ENCODE measurements around the gene ERGIC2.
"Not testable (repeated sequence)": the region's sequence is repeated elsewhere in the genome, so short reads cannot be mapped to it uniquely, and the experiment has no call there.

The ERGIC2 gene

DNA sequence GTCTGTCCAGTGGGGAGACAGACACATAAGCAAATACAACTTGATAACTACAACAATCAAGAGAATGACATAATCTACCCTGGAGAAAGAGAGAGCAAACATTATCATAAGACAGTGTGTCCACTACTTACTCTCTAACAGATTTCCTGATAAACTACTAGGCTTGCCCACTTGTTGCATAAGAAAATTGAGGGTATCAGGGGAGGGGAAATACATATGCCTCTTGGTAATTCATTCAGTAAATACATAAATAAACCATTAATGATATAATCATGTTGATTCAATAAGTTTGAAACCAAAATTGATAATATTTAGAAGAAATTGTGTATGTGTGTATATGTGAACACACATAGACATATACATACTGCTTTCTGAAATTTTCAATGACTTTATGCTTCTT lies 76.6 kb downstream of the ERGIC2 start:
- no peak overlapping the region for H3K9ac ChIP-seq (ENCODE audit: insufficient read length)
- no peak overlapping the region for H3K4me3 ChIP-seq
- DNase-seq (ENCODE audit: low read depth, low spot score) = no peak
- H3K27ac ChIP-seq = no peak overlapping the region
- TF ChIP-seq EZH2 (IDR thresholded peaks at IDR 0.05) = no peak
- no peak for TF ChIP-seq FOXP2 (optimal IDR thresholded peaks at IDR 0.05; ENCODE audit: control extremely low read depth, extremely low read length, insufficient read depth)
- no peaks in the 10 kb centered on the region for H3K9me3 ChIP-seq (ENCODE audit: low read depth, low read length)
- H3K36me3 ChIP-seq (ENCODE audit: insufficient read depth, low read length) = no peaks in the 10 kb centered on the region

DNA sequence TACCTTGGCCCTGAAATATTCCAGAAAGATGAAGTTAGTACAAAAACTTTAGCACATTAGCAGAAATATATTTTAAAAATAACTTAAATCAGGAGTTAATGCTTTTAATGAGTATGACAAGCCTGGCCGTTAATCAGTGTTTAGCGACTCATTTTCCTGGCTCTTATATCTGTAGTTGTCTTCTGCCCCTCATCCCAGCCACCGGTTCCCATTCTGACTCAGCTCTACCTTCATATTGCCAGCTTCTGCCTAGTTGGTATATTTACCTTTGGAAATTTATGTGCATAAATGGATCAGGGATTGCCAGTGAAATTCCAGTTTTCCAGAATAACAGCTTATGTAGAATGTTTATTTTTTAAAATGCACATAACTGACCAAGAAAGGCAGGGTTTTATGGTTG lies 79.9 kb downstream of the ERGIC2 start:
- no peak for DNase-seq (ENCODE audit: low read depth, low spot score)
- Histone ChIP-seq H3K27ac (no peak overlapping the region), H3K36me3 (ENCODE audit: insufficient read depth, low read length) (no peaks in the 10 kb centered on the region), H3K9ac (ENCODE audit: insufficient read length) (no peak overlapping the region), H3K4me3 (no peak overlapping the region), H3K9me3 (ENCODE audit: low read depth, low read length) (no peaks in the 10 kb centered on the region)
- TF ChIP-seq EZH2 (IDR thresholded peaks at IDR 0.05) = no peak
- no peak for TF ChIP-seq POLR2AphosphoS5 (IDR thresholded peaks at IDR 0.05; ENCODE audit: borderline replicate concordance, low read depth, low read length)
- no peak for TF ChIP-seq FOXP2 (optimal IDR thresholded peaks at IDR 0.05; ENCODE audit: control extremely low read depth, extremely low read length, insufficient read depth)

DNA sequence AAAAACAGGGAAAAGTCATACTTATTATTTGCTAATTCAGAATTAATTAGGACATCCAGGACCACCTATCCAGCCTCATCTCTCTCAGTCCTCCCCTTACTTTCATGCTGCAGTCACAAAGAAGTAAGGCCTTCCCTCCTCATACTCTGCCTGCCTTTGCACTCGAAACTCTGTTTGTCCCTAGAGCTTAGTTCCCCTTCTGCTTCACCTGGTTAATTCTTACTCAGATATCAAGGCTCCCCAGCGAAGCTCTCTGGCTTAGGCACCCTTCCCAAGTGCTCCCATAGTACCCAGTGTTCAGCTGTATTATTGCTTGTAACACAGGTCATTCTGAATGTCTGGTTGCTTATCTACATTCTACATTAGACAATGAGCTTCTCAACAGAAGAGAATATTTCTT lies 81.3 kb downstream of the ERGIC2 start:
- no peak overlapping the region for H3K27ac ChIP-seq
- no peaks in the 10 kb centered on the region for H3K36me3 ChIP-seq (ENCODE audit: insufficient read depth, low read length)
- no peak for TF ChIP-seq POLR2AphosphoS5 (IDR thresholded peaks at IDR 0.05; ENCODE audit: borderline replicate concordance, low read depth, low read length)
- no peak for TF ChIP-seq EZH2 (IDR thresholded peaks at IDR 0.05)
- no peak for TF ChIP-seq FOXP2 (optimal IDR thresholded peaks at IDR 0.05; ENCODE audit: control extremely low read depth, extremely low read length, insufficient read depth)
- no peaks in the 10 kb centered on the region for H3K9me3 ChIP-seq (ENCODE audit: low read depth, low read length)
- no peak overlapping the region for H3K4me3 ChIP-seq
- no peak overlapping the region for H3K9ac ChIP-seq (ENCODE audit: insufficient read length)
- DNase-seq (ENCODE audit: low read depth, low spot score) = no peak

DNA sequence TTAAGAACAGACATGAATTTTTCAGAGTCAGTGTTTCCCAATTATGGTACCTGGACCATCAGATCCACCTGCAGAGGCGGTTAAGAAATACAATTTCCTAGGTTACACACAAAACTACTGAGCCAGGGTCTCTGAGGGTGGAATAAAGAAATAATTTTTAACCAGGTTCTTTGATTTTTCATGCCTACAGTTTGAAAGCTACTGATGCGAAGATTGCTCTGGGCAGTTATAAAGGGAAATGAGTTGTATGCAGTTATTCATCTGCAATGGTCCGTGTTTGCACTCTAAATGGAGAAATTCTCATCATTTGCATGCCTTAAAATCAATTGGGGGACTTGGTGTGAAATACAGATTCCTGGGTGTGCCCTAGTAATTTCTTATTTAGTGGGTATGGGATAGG lies 89.7 kb downstream of the ERGIC2 start:
- no peak overlapping the region for H3K9ac ChIP-seq (ENCODE audit: insufficient read length)
- H3K9me3 ChIP-seq (ENCODE audit: low read depth, low read length) = no peaks in the 10 kb centered on the region
- TF ChIP-seq FOXP2 (optimal IDR thresholded peaks at IDR 0.05; ENCODE audit: control extremely low read depth, extremely low read length, insufficient read depth) (no peak), EZH2 (IDR thresholded peaks at IDR 0.05) (no peak), POLR2AphosphoS5 (IDR thresholded peaks at IDR 0.05; ENCODE audit: borderline replicate concordance, low read depth, low read length) (no peak)
- no peak overlapping the region for H3K4me3 ChIP-seq
- H3K27ac ChIP-seq = no peak overlapping the region
- no peak for DNase-seq (ENCODE audit: low read depth, low spot score)
- no peaks in the 10 kb centered on the region for H3K36me3 ChIP-seq (ENCODE audit: insufficient read depth, low read length)

DNA sequence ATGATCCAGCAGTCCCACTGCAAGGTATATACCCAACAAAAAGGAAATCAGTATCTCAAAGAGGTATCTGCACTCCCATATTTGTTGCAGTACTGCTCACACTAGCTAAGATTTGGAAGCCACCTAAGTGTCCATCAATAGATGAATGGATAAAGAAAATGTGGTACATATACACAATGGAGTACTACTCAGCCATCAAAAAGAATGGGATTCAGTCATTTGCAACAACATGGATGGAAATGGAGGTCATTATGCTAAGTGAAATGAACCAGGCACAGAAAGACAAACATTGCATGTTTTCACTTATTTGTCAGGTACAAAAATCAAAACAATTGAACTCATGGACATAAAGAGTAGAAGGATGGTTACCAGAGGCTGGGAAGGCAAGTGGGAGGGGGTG lies 90.5 kb downstream of the ERGIC2 start:
- not testable (repeated sequence) for DNase-seq (ENCODE audit: low read depth, low spot score); H3K9ac ChIP-seq (ENCODE audit: insufficient read length); H3K9me3 ChIP-seq (ENCODE audit: low read depth, low read length); H3K36me3 ChIP-seq (ENCODE audit: insufficient read depth, low read length); H3K4me3 ChIP-seq; H3K27ac ChIP-seq

DNA sequence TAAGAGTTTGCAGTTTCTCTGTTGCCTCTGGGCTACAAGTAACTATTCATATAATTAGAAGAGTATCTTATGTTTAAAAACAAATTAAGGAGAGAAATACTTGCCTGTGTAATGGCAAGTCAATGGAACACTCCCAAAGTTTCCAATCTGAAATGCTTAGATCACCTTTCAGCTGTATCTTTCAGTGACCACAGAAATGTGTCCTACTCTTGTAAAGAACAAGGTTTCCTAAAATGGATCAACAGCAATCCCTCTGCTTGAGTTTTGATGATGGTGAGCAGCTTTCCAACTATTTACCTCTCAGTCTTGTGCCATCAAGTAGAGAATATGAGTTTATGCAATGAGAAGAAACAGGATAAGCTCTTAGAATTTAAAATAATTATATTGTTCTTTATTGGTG lies 92.9 kb downstream of the ERGIC2 start:
- DNase-seq (ENCODE audit: low read depth, low spot score) = no peak
- Histone ChIP-seq H3K27ac (peak overlapping the region; percentile 10; the same call in 1 of the 2 replicates), H3K36me3 (ENCODE audit: insufficient read depth, low read length) (no peaks in the 10 kb centered on the region), H3K9ac (ENCODE audit: insufficient read length) (no peak overlapping the region), H3K4me3 (no peak overlapping the region), H3K9me3 (ENCODE audit: low read depth, low read length) (no peaks in the 10 kb centered on the region)
- TF ChIP-seq POLR2AphosphoS5 (IDR thresholded peaks at IDR 0.05; ENCODE audit: borderline replicate concordance, low read depth, low read length) (no peak), FOXP2 (optimal IDR thresholded peaks at IDR 0.05; ENCODE audit: control extremely low read depth, extremely low read length, insufficient read depth) (no peak), EZH2 (IDR thresholded peaks at IDR 0.05) (no peak)

DNA sequence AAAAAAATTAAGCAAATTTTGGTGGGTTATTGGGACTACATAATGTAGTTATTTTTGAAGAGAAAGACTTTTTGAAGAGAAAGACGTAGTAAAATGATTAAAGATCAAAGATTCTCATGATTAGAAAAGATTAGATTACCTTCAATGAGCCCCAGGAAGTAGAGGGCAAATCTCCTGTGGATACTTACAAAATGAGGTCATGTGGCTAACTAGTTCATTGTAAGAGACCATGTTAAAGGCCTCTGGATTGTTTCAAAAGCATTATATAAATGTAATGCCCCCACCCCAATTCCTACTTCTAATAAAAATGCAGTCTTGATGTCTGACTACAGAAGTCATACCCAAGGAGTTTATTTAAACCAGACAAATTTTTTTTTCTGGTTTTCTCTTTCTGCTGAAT lies 93.3 kb downstream of the ERGIC2 start:
- no peak for TF ChIP-seq FOXP2 (optimal IDR thresholded peaks at IDR 0.05; ENCODE audit: control extremely low read depth, extremely low read length, insufficient read depth)
- no peak for TF ChIP-seq POLR2AphosphoS5 (IDR thresholded peaks at IDR 0.05; ENCODE audit: borderline replicate concordance, low read depth, low read length)
- no peak for TF ChIP-seq EZH2 (IDR thresholded peaks at IDR 0.05)
- DNase-seq (ENCODE audit: low read depth, low spot score) = no peak
- H3K36me3 ChIP-seq (ENCODE audit: insufficient read depth, low read length) = no peaks in the 10 kb centered on the region

More for the DNA sequence above, 93.3 kb downstream of the ERGIC2 start:
- Histone ChIP-seq H3K27ac (peak overlapping the region; percentile 10; the same call in 1 of the 2 replicates), H3K9me3 (ENCODE audit: low read depth, low read length) (no peaks in the 10 kb centered on the region), H3K4me3 (no peak overlapping the region), H3K9ac (ENCODE audit: insufficient read length) (no peak overlapping the region)

Measured in SK-N-MC (cell line).